ENCODE data around the gene SLC25A10.
"Not testable (repeated sequence)": the region's sequence is repeated elsewhere in the genome, so short reads cannot be mapped to it uniquely, and the experiment has no call there.

Gene SLC25A10, protein sequence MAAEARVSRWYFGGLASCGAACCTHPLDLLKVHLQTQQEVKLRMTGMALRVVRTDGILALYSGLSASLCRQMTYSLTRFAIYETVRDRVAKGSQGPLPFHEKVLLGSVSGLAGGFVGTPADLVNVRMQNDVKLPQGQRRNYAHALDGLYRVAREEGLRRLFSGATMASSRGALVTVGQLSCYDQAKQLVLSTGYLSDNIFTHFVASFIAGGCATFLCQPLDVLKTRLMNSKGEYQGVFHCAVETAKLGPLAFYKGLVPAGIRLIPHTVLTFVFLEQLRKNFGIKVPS

DNA sequence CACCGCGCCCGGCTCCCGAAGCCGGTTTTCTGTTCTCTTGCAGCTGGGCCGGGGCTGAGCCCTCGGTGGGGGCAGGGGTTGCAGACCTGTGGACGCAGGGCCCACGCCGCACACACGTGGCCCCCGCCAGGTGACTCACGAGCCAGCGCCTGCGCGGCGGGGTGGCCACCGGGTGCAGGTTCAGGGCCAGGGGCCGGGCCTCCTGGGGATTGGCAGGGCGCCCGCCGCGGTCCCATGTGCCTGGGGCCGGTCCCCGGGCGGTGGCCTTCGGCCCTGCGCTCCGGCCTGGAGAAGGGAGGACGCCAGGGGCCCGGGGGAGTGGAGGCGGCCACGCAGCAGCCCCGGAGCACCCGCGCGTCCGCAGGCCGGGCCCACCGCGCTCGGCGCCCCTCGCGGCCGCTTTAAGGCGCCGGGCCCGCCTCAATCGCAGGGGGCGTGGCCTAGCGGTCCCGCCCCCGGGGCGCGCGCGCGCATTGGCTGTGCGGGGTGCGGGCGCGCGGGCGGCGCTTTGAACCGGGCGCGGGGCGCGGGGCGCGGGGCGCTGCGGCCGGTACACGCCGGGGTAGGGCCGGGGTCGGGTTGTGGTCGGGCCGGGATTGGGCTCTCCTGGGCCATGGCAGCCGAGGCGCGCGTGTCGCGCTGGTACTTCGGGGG lies at the start of gene SLC25A10:
TSS of gene SLC25A10 (plus strand) at position 471 of the 654 bp plus-strand sequence. CDS start at position 614, 143 bp downstream.
- DNase-seq (ENCODE audit: low read depth in 2 of 2) = peak; percentile 42 to 43

DNA sequence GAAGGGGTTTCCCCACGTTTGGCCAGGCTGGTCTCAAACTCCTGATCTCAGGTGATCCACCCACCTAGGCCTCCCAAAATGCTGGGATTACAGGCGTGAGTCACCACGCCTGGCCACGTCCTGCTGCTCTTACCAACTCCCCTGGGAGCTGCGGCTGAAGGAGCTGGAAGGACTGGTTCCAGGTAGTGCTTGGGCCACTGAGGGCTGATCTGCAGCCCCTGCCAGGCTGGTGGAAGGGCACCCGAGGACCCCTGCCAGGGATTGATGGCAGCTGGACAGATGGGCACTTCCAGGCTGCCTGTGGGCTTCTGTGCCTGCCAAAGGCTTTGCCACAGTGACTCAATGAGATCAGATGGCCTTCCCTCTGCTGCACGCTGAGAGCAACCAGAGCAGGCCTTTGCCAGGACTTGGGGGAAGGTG lies 48.0 kb upstream of the SLC25A10 start:
- DNase-seq (ENCODE audit: low read depth in 2 of 2) = no peak

DNA sequence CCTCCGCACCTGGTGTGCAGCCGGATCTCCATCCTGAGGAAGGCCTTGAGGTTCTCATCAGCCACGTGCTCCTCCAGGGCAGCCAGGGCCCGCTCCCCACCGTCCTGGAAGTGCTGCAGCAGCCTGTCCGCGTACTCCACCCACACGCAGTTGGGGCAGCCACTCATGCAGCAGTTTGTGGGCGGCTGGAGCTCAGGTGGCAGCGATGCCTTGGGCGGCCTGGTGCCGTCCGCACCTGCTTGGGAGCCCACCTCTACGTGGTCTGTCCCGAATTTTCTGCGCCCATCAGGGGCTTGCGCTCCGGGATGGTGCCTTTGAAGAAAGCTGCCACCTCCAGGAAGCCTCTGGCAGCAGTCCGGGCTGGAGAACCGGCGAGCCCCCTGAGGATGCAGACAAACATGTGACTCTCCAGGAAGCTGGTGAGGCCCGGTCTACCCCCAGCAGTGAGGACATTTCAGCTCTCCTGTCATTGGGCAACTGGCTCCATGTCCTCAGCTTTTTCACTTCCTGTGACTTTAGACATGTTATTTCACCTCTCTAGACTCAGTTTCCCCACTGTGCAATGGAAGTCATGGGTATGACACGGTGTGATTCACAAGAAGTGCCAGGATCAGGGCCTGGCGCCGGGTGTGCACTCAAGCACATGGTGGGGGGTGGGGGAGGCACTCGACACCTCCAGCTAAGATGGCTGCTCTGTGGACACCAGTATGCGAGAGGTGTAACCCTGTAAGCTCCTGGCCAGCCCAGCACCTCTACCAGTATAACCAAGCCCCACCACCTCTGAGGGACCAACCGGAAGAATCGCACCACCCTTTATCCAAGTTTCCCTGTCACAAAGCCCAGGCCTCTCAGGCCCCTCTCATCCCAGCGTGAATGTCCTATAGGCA lies 46.6 kb upstream of the SLC25A10 start:
- no peak for DNase-seq (ENCODE audit: low read depth in 2 of 2)

DNA sequence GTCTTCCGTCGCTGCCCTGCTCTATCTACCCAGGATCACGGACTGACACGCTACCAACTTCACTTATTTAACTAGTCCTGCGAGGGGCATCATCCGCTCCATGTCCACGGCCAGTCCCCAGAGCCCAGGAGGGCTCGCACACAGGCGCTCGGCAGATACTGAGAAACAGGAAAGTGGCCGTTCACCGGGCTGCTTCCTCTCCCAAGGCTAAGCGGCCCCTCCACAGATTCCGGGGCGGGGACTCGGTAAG lies 46.1 kb upstream of the SLC25A10 start:
- no peak for DNase-seq (ENCODE audit: low read depth in 2 of 2)

DNA sequence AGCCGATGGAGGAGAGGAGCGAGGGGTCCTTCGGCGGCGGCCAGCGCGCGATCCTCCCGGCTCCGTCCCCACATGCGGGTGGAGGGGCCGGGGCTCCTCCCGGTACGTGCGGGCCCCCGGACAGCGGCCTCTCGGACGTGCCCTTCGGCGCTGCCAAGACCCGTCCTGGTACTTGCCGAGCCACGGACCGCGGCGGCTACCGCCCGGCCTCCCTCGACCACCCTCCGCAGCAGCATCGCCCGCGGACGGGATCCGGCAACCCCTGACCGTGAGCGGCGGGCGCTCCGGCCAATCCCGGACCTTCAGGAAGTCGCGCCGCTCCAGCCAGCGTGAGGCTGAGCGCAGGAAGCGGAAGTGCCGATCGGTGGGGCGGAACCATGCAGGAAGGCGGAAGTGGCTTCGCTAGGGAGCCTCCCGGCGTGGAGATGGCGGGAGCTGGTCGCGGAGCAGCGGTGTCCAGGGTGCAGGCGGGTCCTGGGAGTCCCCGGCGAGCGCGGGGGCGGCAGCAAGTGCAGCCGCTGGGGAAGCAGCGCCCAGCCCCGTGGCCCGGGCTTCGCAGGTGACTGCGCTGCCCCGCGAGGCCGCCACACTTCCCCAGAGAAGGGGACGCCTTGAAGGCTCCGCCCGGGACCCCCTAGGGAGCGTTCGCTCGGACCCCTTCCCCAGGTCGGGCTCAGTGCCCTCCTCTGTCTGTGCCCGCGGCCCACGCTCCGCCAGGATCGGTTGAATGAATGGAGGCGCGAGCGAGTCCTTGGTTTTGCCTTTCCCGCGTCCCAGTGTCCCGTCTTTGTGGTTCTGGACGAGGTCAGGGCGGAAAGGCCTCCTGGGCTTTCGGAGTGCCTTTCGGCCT lies 45.5 kb upstream of the SLC25A10 start, which contains the start of the genes CCDC137 and OXLD1:
TSS of gene CCDC137 (plus strand) at position 396 of the 850 bp plus-strand sequence. CDS start at position 426, 30 bp downstream.
TSS of gene OXLD1 (minus strand) at position 264 of the 850 bp plus-strand sequence. CDS start at position 236, 28 bp downstream.
- DNase-seq (ENCODE audit: low read depth in 2 of 2) = peak; percentile 91

DNA sequence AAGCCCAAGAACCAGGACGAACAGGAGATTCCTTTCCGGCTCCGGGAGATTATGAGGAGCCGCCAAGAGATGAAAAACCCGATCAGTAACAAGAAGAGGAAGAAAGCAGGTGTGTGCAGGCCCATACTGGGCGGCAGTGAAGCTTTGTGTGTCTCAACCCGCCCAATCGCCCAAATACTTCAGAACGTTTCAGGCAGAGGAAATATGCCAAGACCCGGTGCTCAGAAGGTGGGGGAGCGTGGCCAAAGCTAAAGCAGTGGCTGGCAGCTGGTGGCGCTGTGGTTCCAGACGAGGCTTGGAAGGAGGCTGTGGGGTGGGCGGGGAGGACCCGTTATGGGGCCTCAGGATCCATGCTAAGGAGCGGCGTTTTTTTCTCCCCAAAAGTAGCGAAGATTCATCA lies 44.3 kb upstream of the SLC25A10 start:
- no peak for DNase-seq (ENCODE audit: low read depth in 2 of 2)

DNA sequence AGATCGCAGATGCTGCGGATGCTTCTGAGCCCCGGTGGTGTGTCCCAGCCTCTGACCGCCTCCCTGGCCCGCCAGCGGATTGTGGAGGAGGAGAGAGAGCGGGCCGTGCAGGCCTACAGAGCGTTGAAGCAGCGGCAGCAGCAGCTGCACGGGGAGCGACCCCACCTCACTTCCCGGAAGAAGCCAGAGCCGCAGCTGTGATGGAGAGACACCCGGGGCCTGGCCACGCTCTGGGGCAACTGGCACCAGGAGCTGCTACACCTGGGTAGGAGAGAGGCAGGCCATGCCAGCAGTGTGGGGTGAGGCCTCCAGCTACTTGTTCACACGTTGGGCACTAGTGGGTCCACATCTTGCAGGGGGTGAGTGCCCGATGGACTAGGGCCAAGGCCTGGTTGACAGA lies 39.6 kb upstream of the SLC25A10 start:
- no peak for DNase-seq (ENCODE audit: low read depth in 2 of 2)

DNA sequence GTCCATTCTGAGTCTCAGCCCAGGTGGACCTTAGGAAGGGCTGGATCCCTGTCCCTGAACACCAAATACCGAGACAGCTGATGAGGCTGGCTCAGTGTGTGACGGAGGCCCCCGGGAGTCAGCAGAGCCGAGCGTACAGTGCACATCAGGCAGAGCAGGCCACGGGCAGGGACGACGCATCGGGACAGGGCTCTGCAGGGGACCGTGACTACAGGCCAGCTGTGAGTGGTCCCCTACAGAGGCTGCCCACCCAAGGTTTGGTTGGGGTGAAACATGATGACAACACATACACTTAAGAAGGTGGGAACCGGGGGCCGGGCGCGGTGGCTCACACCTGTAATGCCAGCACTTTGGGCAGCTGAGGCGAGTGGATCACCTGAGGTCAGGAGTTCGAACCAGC lies 39.1 kb upstream of the SLC25A10 start:
- no peak for DNase-seq (ENCODE audit: low read depth in 2 of 2)

DNA sequence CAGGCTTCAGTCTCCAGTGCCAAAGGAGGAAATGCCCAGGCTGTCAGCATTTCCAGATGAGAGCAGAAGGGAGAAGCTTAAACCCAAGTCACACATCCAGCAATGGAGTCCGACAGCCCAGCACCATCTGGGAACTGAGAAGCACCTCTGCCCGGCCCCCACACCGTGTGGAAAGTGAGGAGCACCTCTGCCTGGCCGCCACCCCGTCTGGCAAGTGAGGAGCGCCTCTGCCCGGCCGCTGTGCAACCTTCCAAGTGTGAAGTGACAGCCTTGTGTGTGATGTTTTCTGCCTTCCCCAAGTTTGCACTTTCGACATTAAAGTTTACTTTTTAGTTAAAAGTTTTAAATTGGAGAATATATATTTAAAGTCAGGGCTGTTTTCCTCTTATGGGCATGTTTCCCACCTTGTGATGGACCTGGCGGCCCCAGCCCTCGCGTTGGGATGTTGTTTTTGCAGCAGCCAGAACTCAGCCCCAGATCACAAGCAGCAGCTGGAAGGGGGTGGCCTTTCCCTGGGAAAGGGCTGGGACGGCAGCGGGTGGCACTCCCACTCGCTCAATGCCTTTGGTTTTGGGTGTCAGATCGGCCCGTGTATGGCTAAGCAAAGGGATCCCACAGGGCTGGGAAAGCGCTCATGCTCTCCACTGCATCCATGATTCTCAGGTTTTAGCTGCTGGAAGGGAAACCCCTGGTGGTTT lies 38.4 kb upstream of the SLC25A10 start:
- DNase-seq (ENCODE audit: low read depth in 2 of 2) = no peak

DNA sequence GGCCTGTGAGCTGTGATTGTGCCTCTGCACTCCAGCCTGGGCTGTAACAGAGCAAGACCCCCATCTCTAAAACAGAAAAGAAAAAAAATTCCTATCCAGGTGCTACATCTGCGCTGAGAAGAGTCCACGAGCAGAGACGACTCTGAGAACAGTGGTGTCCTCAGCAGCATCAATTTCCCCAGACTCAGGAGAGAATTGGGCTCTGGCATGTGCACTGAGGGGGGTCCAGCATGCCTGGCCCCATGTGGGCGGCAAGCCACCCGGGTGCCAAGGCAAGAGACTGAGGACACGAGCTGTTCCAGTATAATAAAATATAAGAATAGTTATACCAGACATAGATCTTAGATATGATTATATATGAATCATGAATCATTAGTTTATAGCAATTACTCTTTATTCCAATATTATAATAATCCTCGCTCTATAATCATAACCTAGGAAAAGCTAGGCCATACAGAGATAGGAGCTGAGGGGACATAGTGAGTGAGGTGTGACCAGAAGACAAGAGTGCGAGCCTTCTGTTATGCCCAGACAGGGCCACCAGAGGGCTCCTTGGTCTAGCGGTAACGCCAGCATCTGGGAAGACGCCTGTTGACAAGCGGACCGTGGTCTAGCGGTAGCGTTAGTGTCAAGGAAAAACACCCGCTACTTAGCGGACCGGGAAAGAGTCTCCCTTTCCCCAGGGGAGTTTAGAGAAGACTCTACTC lies 36.4 kb upstream of the SLC25A10 start:
- DNase-seq (ENCODE audit: low read depth in 2 of 2) = not testable (repeated sequence)

DNA sequence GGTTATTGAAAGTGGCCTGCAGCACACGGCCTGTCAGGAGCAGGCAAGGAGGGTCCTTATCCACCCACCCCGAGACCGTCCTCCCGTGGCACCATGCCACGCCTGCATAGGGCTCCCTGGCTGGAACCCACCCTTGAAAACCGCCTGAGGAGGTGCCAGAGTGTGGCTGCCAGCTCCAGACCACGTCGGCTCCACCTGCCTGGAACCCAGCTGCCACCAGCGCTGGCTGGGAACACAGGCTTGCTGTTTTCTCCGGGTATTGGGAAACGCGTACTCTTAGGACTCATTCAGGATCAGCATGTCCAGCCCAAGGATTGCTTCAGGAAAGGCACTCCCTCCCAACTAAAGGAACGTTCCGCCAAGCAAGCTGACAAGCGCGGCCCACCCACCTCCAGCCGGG lies 35.2 kb upstream of the SLC25A10 start:
- no peak for DNase-seq (ENCODE audit: low read depth in 2 of 2)

DNA sequence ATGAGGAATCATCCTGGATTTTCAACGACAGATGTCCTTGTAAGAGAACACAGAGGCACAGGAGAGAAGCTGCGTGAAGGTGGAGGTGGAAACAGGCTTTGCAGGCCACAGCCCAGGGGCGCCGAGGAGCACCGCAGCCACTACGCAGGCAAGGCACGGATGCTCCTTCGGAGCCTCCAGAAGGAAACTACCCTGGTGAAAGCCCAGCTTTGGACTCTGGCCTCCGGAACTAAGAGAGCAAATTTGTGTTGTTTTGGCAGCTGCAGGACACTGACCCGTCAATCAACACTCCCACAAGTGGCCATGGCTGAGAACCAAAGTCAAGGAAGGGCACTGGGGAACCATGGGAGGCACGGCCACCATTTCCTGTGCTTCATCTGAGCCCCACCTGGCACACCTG lies 31.9 kb upstream of the SLC25A10 start:
- no peak for DNase-seq (ENCODE audit: low read depth in 2 of 2)

DNA sequence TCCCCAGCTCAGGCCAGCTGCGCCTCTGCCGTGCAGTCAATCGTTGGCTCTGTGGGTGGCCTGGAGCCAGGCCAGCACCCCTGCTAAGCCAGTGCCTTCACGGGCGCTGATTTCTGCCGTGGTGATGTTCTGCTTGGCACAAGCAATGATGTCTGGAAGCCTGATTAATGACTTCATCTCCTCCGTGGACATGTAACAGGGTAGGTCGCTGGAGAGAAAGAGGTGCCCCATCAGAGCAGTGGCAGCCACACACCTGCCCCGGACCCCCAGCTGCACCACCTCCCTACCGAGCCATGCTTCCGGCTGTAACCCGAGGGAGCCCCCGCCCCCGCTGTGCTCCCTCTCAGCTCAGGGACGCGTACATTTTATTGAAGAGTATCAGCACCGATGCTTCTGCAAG lies 30.4 kb upstream of the SLC25A10 start:
- no peak for DNase-seq (ENCODE audit: low read depth in 2 of 2)

DNA sequence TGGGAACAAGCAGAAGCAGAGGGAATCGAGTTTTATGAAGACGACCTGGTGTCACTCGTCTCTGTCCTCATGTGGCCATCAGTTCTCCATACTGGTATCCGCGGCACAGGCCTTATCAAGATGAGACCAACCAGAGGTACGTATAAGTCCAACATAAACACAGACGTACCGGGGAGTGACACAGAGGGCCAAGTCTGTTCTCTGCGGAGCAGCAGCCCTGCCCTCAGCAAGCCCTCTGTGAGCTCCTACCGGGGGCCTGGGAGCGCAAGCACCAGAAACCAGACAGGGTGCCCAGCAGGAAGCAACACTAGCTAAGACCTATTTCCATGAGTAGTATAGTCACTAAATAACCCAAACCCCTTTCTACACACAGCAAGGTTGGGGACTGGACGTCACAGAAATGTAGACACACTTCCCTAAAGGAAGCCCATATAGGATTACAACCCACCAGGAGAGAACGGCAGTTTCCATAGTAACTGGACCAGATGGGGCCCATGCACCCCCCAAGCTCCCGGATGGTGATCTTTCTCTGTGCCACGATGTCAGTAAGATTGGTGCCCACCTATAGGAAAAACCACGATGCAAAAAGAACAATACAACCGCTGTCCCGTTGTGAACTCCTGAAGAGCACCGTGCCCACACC lies 29.4 kb upstream of the SLC25A10 start:
- no peak for DNase-seq (ENCODE audit: low read depth in 2 of 2)

DNA sequence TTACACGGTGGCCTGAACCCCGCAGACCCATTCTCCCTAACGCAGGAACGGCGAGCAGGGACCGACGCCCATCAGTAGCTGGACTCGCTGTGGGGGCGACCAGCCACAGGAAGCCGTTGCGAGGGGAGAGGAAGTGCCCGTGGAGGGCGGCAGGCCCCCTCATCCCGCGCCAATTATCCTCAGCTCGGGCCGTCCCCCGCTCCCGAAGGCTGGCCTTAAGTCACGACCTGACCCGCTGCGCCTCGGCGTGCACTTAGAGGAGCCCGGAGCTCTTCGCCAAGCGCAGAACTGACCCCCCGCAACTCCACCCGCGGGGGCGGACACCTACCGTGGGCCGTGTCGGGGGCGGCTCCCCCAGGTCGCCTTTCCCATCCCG lies 28.9 kb upstream of the SLC25A10 start:
- DNase-seq (ENCODE audit: low read depth in 2 of 2) = no peak

DNA sequence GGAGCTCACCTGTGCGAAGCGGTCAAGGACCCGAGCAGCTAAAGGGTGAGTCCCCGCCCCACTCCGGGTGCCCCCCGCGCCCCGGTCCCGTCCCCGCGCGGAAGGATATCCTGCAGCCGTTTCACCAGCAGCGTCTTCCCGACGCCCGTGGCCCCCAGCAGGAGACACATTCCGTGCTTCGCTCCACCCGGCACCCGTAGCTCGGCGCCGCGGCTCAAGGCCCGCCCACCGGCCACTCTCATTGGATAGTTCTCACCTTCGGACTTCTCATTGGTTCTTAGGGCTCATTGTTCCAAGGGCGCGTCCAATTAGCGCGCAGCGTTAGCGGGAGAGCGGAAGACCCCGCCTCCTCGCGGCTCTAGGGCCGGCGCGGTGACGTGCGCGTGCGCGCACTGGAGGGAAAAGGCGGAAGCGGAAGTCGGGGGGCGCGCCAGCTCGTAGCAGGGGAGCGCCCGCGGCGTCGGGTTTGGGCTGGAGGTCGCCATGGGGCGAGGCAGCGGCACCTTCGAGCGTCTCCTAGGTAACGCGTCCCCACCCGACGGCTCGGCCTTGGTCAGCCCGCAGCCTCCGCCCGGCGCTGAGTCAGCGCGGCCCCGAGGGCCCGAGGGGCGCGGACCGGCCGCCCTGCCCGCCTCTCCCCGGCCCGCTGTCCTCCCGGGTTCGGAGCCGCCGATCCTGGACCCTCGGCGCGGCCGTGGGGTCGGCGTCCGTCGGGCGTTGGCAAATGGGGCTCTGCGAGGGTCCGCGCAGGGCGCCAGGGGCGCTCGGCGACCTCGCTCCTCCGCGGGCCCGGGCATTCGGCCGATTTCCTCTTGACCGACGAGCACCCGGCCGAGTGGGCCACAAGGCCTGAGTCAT lies 28.3 kb upstream of the SLC25A10 start, which contains the start of the genes ARL16 and HGS:
TSS of gene ARL16 (minus strand) at position 214 of the 858 bp plus-strand sequence. CDS start at position 170, 44 bp downstream.
TSS of gene HGS (plus strand) at position 428 of the 858 bp plus-strand sequence. CDS start at position 484, 56 bp downstream.
- peak; percentile 99 for DNase-seq (ENCODE audit: low read depth in 2 of 2)

DNA sequence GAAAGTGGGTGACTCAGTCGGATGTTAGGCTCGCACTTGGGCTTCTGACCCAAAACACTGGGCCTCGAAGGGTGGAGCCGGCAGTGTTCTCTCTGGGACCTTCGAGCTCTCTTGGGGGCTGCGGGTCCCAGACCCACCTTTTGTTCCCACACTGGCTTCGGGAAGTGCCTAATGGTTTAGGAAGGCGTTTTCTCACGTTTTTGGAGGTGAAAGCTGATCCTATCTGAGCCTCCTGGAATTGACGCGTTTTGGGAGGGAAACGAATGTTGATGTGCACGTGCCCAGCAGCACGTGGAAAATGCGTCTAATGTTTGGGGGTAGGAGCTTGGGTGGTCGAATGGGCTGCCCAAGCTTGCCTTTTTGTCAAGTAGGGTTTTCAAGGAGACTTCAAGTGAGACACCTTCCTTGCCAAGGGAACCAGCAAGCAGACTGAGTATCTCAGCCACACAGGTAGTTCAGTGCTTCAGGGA lies 27.6 kb upstream of the SLC25A10 start:
- DNase-seq (ENCODE audit: low read depth in 2 of 2) = no peak

DNA sequence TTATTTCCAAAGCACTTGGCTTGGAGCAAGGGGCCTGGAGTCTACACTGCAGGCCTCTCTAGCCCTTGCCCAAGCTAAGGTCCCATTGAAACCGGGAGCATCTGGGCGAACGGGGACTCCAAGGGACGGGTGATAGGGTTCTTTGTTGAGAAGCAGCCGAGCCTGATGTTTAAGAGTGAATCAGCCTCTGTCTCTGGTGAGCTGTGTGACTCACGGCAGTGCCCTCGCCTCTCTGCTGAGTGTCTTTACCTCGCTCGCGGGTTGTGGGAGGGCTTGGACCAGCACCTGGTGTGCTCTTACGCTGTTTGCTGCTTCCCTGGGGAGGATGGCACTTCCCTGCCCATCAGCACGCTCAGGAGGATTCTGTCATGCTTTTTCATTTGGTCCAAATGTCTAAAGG lies 27.0 kb upstream of the SLC25A10 start:
- no peak for DNase-seq (ENCODE audit: low read depth in 2 of 2)
